OCI-LY7 (cell line): ENCODE data around the gene IQGAP1. TPM values are rescaled to one million over a fixed set of nuclear protein-coding genes. Genes with fewer than 3 reads are reported as not detected.

Experiments used
- BruUV-seq: library from RNA; stranded (reverse); fragments of 400-500 nt; replicated peaks from 2 replicates; lab custom pipeline; 2021; lab: Mats Ljungman, UMichigan
- CTCF ChIA-PET: fragments of 300-600 bp; sonication (Branson Sonifier 250); formaldehyde crosslinking; loops from one replicate; lab custom pipeline; 2022; ENCODE audit warnings: antibody characterized with exemption; ENCODE audit not compliant: unreplicated experiment; lab: Charles Lee
- POLR2A ChIA-PET: fragments of 300-600 bp; sonication (Branson Sonifier 250); formaldehyde crosslinking; loops from one replicate; lab custom pipeline; 2022; ENCODE audit warnings: antibody characterized with exemption; lab: Charles Lee
- DNase-seq: peaks from one replicate; pipeline ENCODE4 v3.0.0-alpha.2; 2015; ENCODE audit warnings: low spot score
- H2AFZ ChIP-seq: fragments of 200-600 bp; sonication (generic), shearing (Covaris generic); 2 replicates; pipeline ENCODE4 v1.6.1; 2014; ENCODE audit warnings: mild to moderate bottlenecking, antibody characterized with exemption, low read length, moderate library complexity
- H3K27ac ChIP-seq: fragments of 200-600 bp; sonication (generic); 2 replicates; pipeline ENCODE4 v1.5.1; 2014; ENCODE audit warnings: mixed run types, low read depth, mild to moderate bottlenecking, moderate library complexity, low read length, inconsistent platforms; ENCODE audit not compliant: poor library complexity, severe bottlenecking
- H3K36me3 ChIP-seq: fragments of 200-600 bp; sonication (generic); 2 replicates; pipeline ENCODE4 v1.6.1; 2014; ENCODE audit warnings: mild to moderate bottlenecking, antibody characterized with exemption, low read length, moderate library complexity, mixed read lengths; ENCODE audit not compliant: insufficient read depth
- H3K4me1 ChIP-seq: fragments of 200-600 bp; sonication (generic); 2 replicates; pipeline ENCODE4 v1.5.1; 2014; ENCODE audit warnings: mild to moderate bottlenecking, low read length; ENCODE audit not compliant: insufficient read depth, poor library complexity, severe bottlenecking
- H3K4me2 ChIP-seq: fragments of 200-600 bp; sonication (generic); 2 replicates; pipeline ENCODE4 v1.6.1; 2014; ENCODE audit warnings: mild to moderate bottlenecking, low read length
- H3K4me3 ChIP-seq: fragments of 200-600 bp; sonication (generic); 2 replicates; pipeline ENCODE4 v1.5.1; 2014; ENCODE audit warnings: mild to moderate bottlenecking, low read depth, low read length; ENCODE audit not compliant: poor library complexity, severe bottlenecking
- H3K79me2 ChIP-seq: fragments of 200-600 bp; sonication (generic); 2 replicates; pipeline ENCODE4 v1.6.1; 2016; ENCODE audit warnings: low read depth, mild to moderate bottlenecking, low read length, moderate library complexity, mixed read lengths; ENCODE audit not compliant: insufficient read depth
- H3K9me2 ChIP-seq: fragments of 200-600 bp; sonication (generic); 2 replicates; pipeline ENCODE4 v1.6.1; 2016; ENCODE audit warnings: mild to moderate bottlenecking, low read length, mixed read lengths; ENCODE audit not compliant: insufficient read depth
- H3K9me3 ChIP-seq: fragments of 200-600 bp; sonication (generic); 2 replicates; pipeline ENCODE4 v1.6.1; 2014; ENCODE audit warnings: mild to moderate bottlenecking, mixed run types, low read length, mixed read lengths
- H4K20me1 ChIP-seq: fragments of 200-600 bp; sonication (generic); 2 replicates; pipeline ENCODE4 v1.6.1; 2014; ENCODE audit warnings: mild to moderate bottlenecking, antibody characterized with exemption, low read length, moderate library complexity, mixed read lengths; ENCODE audit not compliant: insufficient read depth
- EZH2phosphoT487 ChIP-seq: fragments of 200-600 bp; sonication (generic); IDR thresholded peaks from 2 replicates; pipeline ENCODE4 v1.6.1; 2018; ENCODE audit warnings: low read depth, borderline replicate concordance, mild to moderate bottlenecking, mixed run types, antibody characterized with exemption, low read length, moderate library complexity, mixed read lengths
- intact Hi-C: fragments of 100-400 bp; cut with micrococcal nuclease; formaldehyde crosslinking; loops from one replicate; pipeline ENCODE4 v1.10.0; 2022; ENCODE audit not compliant: unreplicated experiment
- total RNA-seq, 2 experiments: library from RNA; depleted of rRNA in 1 of 2; stranded (reverse); fragments of >200 nt in 1 of 2; shearing (Covaris generic) in 1 of 2; gene quantifications; 2 replicates each; pipeline ENCODE4 v1.2.3, GENCODE V29; 2014 to 2022
- TF ChIP-seq, protein P1 (sequence below): fragments of 200-600 bp; sonication (generic); conservative IDR thresholded peaks from 2 replicates; pipeline ENCODE4 v1.5.1; 2014; ENCODE audit warnings: mild to moderate bottlenecking, antibody characterized with exemption, low read length, moderate library complexity, mixed read lengths

Gene IQGAP1
- total RNA-seq, 2 experiments from 2014 or later, result 98.7 to 114 TPM

DNA sequence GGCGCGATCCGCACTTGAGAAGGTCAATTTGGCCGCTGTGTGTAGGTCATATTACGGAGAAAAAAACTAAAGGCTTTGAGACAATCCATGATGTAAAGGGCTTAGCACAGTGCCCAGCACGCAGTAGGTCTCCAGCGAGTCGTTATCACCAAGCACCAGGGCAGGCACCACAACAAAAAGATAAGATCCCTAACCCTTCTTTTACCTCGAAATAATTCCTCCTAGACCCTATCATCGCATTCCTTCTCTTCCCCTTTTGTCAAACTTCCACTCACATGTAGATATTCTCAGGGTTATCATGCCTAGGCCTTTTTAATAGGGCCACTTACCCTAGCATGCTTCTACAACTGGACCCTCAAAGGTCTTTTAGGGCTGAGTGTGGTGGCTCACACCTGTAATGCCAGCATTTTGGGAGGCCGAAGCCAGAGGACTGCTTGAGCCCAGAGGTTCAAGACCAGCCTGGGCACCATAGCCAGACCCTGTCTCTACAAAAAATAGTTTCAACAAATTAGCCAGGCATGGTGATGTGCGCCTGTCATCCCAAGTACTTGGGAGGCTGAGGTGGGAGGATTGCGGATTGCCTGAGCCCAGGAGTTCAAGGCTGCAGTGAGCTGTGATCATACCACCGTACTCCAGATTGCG is 22.5 kb upstream of the IQGAP1 start:
- TF ChIP-seq EZH2phosphoT487, result no peak
- TF ChIP-seq, protein P1, sequence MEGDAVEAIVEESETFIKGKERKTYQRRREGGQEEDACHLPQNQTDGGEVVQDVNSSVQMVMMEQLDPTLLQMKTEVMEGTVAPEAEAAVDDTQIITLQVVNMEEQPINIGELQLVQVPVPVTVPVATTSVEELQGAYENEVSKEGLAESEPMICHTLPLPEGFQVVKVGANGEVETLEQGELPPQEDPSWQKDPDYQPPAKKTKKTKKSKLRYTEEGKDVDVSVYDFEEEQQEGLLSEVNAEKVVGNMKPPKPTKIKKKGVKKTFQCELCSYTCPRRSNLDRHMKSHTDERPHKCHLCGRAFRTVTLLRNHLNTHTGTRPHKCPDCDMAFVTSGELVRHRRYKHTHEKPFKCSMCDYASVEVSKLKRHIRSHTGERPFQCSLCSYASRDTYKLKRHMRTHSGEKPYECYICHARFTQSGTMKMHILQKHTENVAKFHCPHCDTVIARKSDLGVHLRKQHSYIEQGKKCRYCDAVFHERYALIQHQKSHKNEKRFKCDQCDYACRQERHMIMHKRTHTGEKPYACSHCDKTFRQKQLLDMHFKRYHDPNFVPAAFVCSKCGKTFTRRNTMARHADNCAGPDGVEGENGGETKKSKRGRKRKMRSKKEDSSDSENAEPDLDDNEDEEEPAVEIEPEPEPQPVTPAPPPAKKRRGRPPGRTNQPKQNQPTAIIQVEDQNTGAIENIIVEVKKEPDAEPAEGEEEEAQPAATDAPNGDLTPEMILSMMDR, result no peak
- Histone ChIP-seq H3K4me3 (no peak overlapping the region), H3K9me2 (no peaks in the 10 kb centered on the region), H3K4me2 (no peak overlapping the region), H3K79me2 (no peaks in the 10 kb centered on the region), H3K4me1 (peaks cover 12% of the 10 kb centered on the region), H2AFZ (no peak overlapping the region), H3K9me3 (no peaks in the 10 kb centered on the region), H4K20me1 (no peaks in the 10 kb centered on the region), H3K27ac (no peak overlapping the region), H3K36me3 (no peaks in the 10 kb centered on the region)
- BruUV-seq, result no TSS peak
- ChIA-PET CTCF (interaction anchor here (0.6 kb wide), 1 partner anchor 520 kb away, joined by 3 read pairs; no protein-coding TSS in a partner anchor), POLR2A (interaction anchor here (1.0 kb wide), 1 partner anchor 65 kb away, joined by 3 read pairs; no protein-coding TSS in a partner anchor)
- intact Hi-C loops, result no loop called here
- no peak for DNase-seq

DNA sequence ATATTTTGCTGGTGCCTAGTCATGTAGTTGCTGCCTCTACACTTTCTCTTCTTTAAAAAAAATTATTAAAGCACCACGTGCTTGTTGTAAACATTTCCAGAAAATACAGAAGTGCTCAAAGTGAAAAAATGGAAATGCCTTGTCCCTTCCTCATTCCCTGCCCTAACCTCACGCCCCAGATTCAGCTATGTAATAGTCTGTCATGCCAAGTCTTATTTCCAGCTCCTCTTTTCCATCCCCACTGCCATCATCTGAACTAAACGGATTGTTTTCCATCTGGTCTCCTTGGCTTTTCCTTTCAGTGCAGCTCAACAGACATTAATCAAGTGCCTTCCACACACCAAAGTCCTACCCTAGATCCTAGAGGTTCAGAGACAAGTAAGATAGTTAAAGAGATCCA is 20.5 kb upstream of the IQGAP1 start:
- Histone ChIP-seq H3K79me2 (no peaks in the 10 kb centered on the region), H3K36me3 (no peaks in the 10 kb centered on the region), H4K20me1 (no peaks in the 10 kb centered on the region), H3K4me2 (no peak overlapping the region), H3K27ac (no peak overlapping the region), H3K9me3 (no peaks in the 10 kb centered on the region), H2AFZ (no peak overlapping the region), H3K9me2 (no peaks in the 10 kb centered on the region), H3K4me1 (peaks cover 11% of the 10 kb centered on the region), H3K4me3 (no peak overlapping the region)
- intact Hi-C loops, result no loop called here
- no TSS peak for BruUV-seq
- TF ChIP-seq, protein P1, result no peak
- TF ChIP-seq EZH2phosphoT487, result no peak
- POLR2A ChIA-PET, result interaction anchor here (0.6 to 2.1 kb wide), 3 partner anchors 10 to 421 kb away, joined by 3 to 10 read pairs (median 4); no protein-coding TSS in a partner anchor
- CTCF ChIA-PET, result interaction anchor here (0.8 kb wide), 1 partner anchor 48 kb away, joined by 4 read pairs; no protein-coding TSS in a partner anchor
- DNase-seq, result no peak

DNA sequence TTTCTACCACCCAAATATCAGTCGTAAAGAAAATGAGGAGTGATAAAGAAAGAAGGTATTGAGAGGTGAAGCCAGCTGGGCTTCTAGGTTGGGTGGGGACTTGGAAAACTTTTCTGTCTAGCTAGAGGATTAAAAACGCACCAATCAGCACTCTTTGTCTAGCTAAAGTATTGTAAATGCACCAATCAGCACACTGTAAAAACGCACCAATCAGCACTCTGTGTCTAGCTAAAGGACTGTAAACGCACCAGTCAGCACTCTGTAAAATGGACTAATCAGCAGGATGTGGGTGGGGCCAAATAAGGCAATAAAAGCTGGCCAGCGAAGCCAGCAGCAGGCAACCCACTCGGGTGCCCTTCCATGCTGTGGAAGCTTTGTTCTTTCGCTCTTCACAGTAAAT is 13.0 kb upstream of the IQGAP1 start:
- TF ChIP-seq, protein P1, result no peak
- TF ChIP-seq EZH2phosphoT487, result no peak
- no peak overlapping the region for H3K4me2 ChIP-seq
- DNase-seq, result no peak
- no peak overlapping the region for H3K4me3 ChIP-seq
- BruUV-seq, result no TSS peak
- no peak overlapping the region for H2AFZ ChIP-seq
- ChIA-PET CTCF (interaction anchor here (1.4 kb wide), 1 partner anchor 21 kb away, joined by 3 read pairs; no protein-coding TSS in a partner anchor), POLR2A (interaction anchor here (0.7 to 1.8 kb wide), 2 partner anchors 13 to 144 kb away, joined by 3 to 7 read pairs; partner anchors contain the start of gene IQGAP1)
- H3K36me3 ChIP-seq, result no peaks in the 10 kb centered on the region; the same call in 1 of the 2 replicates
- peaks cover 31% of the 10 kb centered on the region for H3K9me3 ChIP-seq
- no peaks in the 10 kb centered on the region for H3K9me2 ChIP-seq
- H4K20me1 ChIP-seq, result no peaks in the 10 kb centered on the region
- H3K27ac ChIP-seq, result no peak overlapping the region
- peaks cover 19% of the 10 kb centered on the region for H3K4me1 ChIP-seq
- no peaks in the 10 kb centered on the region for H3K79me2 ChIP-seq
- intact Hi-C loops, result no loop called here
